GM12865 (cell line): ENCODE data around the gene FBXW12.

Experiments used
- DNase-seq: peaks from one replicate; pipeline ENCODE4 v3.0.0; 2010; ENCODE audit warnings: low read depth
- H3K4me3 ChIP-seq: 2 replicates; pipeline ENCODE4 v1.5.1; 2011; ENCODE audit warnings: mild to moderate bottlenecking, low read depth, low read length, control low read depth
- TF ChIP-seq, protein P1 (sequence below): IDR thresholded peaks from 2 replicates; pipeline ENCODE4 v1.5.1; 2011; ENCODE audit warnings: low read length, control low read depth, low read depth, inconsistent platforms; ENCODE audit not compliant: insufficient read depth; ENCODE audit errors: missing control alignments

Gene FBXW12

DNA sequence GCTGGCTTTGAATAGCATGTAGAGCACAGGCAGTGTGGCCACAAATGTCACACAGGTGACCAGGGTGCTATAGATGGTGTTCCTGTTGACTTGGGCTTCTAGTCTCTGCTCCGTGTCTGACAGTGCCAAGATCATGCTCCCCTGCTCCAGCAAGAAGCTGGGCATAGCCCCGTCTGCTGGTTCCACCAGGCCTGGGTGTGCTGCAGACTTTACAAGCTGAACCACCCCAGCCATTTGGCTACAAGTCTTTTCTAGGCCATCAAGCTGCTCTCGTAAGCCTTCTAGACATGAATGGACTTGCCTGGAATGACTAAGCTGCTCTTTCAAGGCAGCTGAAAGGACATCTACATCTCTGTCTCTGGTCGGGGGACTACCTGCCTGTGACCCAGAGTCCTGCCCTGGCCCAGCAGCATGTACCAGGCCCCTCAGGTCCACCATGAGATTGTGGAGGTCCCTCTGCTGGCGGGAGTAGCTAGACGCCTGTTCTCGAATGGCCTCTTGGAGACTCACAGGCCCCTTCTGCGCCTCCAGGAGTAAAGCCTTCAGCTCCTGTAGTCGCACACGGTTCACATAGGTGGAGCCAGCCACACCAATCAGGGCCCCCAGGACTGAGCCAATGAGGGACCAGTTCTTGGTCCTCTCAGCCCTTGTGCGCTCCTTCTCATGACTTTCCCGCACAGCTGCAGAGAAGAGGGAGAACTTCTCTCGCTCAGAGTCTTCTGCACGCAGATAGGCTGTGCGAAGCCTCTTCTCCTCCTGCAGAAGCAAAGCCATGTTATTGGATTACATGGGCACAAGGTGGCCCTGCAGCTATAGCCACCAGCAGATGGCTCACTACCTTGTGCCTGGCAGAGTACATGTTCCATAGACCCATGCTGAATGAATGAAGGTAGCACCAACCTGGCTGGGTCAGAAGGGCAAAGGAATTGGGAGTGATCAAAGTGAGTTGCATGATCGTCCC lies 60.7 kb downstream of the FBXW12 start:
- no peak overlapping the region for H3K4me3 ChIP-seq
- peak; percentile 46 for DNase-seq
- TF ChIP-seq, protein P1, sequence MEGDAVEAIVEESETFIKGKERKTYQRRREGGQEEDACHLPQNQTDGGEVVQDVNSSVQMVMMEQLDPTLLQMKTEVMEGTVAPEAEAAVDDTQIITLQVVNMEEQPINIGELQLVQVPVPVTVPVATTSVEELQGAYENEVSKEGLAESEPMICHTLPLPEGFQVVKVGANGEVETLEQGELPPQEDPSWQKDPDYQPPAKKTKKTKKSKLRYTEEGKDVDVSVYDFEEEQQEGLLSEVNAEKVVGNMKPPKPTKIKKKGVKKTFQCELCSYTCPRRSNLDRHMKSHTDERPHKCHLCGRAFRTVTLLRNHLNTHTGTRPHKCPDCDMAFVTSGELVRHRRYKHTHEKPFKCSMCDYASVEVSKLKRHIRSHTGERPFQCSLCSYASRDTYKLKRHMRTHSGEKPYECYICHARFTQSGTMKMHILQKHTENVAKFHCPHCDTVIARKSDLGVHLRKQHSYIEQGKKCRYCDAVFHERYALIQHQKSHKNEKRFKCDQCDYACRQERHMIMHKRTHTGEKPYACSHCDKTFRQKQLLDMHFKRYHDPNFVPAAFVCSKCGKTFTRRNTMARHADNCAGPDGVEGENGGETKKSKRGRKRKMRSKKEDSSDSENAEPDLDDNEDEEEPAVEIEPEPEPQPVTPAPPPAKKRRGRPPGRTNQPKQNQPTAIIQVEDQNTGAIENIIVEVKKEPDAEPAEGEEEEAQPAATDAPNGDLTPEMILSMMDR = no peak

DNA sequence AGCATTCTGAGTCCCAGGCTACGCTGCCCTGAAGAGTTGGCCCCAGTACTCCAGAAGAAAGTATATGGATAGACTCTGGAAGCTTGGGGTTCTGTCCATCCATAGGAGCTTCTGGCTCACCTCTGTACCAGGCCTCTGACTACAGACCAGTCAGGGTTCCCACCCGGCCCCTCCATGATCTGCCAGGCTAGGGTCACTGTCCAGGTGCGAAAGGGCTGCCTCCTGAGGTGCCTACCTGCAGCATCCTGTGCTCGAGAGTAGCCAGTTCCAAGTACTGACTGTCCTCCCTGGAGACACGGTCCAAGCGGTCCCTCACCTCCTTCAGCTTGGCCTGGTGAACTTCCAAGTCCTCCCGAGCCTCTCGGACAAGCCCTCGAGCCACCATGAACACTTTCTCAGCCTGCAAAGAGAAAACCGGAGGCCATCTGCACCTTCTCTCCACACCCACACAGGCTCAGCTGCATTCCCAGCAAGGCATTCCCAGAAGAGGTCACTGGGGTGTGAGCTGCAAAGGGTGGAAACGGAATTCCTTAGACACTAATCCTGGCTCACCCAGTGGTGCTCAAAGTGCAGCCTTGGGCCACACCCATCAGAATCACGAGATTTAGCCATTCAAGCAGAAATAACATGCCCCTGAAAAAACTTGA lies 61.6 kb downstream of the FBXW12 start:
- TF ChIP-seq, protein P1 = no peak
- no peak for DNase-seq
- no peak overlapping the region for H3K4me3 ChIP-seq

DNA sequence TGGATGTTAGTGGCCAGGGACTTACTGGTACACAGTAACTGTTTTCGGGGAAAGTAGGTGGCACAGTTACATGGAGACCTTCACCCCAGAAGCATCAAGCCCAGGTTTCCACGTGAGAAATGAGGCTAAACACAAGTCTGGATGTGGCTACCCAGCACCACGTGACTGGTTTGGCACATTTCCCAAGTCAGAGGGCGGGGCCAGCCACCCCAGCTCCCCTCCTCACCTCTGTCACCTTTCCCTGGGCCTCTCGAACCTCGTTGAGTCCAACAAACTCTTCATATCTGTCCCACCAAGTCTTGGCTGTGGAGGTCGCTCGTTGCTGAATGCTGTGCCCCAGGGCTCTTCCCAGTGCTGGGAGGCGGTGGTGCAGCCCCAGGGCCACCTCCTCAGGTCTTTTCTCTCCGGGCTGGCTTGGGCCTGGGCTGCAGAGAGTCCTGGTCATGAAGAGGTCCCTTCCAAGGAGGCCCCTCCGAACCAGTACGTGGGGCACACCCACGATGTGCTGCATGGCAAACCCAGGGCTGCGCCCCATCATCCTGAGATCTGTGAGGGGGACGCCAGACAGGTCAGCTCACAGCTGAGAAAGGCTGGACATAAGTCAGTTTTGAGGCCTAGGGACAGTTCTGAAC lies 62.7 kb downstream of the FBXW12 start:
- DNase-seq = no peak
- TF ChIP-seq, protein P1 = no peak
- H3K4me3 ChIP-seq = no peak overlapping the region

DNA sequence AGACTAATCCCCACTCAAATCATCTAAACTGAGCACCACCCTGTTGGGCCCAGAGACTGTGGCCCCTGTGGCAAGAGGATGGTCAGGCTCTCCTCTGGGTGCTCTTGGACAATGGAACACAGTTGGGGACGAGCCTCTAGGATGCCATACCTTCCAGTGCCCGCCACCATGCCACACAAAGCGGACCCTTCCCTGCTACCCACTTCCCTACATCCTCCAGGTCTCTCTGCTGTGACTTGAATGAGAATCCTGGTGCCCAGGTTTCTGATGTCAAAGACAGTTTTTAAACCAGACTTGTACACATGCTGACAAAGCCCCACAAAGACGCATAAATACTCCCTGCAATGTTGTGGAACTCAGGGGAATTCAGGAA lies 63.2 kb downstream of the FBXW12 start:
- DNase-seq = no peak

DNA sequence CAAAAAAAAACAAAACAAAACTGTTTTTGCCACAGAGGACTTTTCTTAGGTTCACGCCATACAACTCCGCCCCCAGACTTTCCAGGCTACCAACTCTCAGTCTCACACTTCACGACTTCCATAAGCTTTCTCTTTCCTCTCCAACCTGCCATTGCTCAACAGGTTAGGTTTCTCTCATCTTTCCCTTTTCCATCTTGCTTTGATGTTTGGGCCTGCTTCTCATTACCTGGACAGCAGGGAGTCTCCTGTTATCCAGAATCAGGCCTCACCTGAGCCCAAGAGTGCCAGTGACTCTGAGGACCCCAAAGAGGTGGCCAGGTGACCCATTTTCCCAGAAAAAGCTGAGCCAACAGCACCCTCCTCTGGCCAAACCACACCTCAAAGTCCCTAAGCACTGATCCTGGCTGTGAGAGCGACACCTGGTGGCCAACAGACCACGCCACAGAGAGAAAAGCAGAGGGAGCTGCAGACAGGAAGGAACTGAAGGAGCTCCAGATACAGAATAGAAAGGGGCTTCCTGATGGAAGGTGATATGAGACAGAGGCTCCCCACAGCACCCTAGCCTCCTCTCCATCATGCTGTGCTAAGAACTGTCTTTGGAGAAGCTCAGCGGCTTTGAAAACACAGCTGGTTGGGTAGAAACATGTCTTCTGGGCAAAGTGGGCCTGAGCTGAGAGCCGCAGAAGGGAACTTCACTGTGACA lies 63.9 kb downstream of the FBXW12 start:
- H3K4me3 ChIP-seq = no peak overlapping the region
- DNase-seq = peak; percentile 90
- TF ChIP-seq, protein P1 = peak; percentile 99

More for the DNA sequence above, 63.2 kb downstream of the FBXW12 start:
- TF ChIP-seq, protein P1 = no peak
- no peak overlapping the region for H3K4me3 ChIP-seq

DNA sequence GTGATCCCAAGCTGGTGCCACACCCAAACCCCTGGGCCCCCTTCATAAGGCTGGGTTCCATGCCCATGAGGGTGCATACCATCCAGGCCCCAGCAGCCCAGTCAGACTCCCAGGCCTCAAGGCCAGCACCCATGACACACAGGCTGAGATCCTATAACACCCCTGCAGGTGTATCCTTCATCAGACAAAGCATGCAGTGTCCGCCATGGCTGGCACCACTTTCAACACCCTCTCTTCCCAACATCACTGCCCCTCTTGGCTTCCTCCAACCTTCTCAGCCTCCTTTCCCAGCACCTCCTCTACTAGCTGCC lies 64.4 kb downstream of the FBXW12 start:
- no peak for DNase-seq
- H3K4me3 ChIP-seq = no peak overlapping the region
- TF ChIP-seq, protein P1 = no peak
